ENCODE measurements around the gene APOL5.

APOL5 gene

GRCh38 chr22:35743326-35743860 is 25.7 kb downstream of the APOL5 start:
- no peak for DNase-seq

- DNase-seq: no peak
These were observed 28.6 kb downstream of the APOL5 start for GRCh38 chr22:35746248-35746647.

DNA sequence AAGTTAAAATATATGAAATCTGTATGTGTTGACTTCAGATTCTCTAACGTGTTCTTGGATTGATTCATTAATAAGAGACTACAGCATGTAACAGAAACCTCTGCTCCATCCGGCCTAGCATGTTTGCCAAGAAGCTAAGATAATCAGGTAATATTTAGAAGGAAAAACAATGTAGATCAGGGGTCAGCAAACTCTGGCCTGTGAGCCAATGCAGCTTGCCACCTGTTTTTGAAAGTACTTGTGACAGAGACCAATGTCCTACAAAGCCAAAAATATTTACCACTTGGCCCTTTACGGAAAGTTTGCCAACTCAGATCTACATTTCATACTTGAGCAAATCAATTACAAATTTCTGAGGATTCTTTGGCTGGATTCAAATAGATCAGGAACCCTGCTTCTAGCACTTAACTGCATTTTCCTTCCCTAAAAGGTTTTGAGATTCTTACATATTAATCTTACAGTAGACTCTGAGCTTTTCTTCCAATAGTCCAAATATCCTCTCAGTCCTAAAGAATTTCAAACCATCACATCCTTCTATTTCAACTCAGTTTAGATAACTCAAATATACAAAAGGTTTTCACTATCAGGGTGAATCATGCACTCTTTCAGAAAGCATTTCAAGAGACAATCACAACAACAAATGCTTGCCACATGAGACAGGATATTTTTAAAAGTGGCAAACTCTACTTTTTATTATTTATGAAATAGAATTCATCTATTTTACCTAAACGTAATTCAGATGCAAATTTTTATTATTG is 29.5 kb downstream of the APOL5 start:
- no peak for DNase-seq

- DNase-seq: no peak
These were observed 32.1 kb downstream of the APOL5 start for GRCh38 chr22:35749808-35750207.

GRCh38 chr22:35752006-35752862 is 34.6 kb downstream of the APOL5 start:
- DNase-seq: no peak

GRCh38 chr22:35752863-35753189 is 35.2 kb downstream of the APOL5 start:
- no peak for DNase-seq

DNA sequence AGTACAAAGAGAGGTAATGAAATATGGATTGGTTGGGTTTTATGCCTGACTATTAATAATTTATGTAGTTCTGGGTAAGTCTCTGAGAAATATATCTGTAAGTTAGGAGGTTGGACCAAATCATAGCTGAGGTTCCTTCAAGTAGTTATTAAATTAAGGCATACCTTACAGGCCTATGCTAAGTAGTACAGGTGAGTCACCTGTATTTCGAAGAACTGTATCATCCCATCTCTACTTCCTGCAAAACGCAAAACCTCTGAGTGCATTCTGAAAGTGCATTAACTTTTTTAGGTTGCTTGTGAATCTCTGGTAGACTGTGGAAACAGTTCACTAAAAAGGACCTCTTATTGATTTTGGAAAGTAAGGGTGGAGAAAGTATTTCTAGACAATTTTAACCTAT is 37.1 kb downstream of the APOL5 start:
- no peak for DNase-seq

GRCh38 chr22:35756722-35757121 is 39.0 kb downstream of the APOL5 start:
- DNase-seq: no peak

- no peak for DNase-seq
These were observed 40.7 kb downstream of the APOL5 start for GRCh38 chr22:35758394-35758793.

DNA sequence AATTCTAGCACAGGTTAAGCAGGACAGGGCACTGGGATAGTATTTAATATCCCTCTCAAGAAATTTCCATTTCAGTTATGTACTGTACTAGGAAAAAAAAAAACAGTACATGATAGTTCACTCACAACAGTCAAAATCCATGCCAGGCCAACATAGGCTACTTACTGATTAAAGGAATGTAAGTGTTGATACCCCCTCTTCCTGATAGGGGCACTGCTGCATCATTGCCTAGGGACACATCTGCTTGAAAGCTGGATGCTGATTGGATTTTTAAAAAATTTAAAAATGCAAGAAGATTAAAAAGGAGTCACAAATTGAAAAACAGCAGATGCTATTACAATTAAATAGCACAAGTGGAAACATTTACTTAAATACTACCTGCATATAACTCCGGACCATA is 43.4 kb downstream of the APOL5 start:
- DNase-seq: no peak

DNA sequence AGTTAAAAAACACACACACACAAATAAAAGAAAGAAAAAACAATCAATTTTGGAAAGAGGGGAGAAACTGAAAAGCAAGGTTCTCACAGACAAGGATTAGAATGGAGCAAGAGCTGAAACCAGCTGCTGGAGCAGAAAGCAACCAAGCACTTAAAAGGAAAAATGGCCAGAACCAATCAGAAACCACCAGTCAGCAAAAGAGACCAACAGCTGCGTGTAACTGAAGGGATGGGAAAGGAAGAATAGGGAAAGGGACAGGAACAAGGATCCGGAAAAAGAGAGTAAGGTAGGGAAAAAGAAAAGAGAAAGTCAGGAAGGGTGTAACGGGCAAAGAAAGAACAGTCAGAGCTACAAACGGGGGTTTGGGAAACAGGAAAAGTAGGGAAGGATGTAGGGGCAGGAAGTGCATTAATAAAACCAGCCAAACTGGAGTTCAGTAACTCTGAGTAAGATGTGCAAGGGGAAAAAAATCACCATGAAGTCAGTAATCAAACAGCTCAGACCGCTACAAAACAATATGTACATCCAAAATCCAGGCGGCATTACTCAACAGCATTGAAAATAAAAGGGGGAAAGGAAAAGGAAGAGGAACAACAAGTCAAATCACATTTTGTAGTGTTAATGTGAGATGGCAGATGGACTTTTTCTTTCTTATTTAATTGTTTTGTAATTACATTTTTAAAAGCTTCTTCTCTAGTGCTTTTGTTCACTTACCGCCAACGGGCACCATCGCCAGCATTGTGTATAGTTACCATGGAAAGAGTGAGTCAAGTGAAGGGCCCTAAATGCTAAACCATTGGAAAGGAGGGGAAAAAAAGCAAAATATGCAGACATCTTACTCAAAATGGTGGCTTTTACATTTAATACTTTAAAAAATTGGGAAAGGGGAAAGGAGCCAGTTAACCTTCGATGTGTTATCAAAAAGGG is 49.2 kb downstream of the APOL5 start:
- no peak for DNase-seq

DNA sequence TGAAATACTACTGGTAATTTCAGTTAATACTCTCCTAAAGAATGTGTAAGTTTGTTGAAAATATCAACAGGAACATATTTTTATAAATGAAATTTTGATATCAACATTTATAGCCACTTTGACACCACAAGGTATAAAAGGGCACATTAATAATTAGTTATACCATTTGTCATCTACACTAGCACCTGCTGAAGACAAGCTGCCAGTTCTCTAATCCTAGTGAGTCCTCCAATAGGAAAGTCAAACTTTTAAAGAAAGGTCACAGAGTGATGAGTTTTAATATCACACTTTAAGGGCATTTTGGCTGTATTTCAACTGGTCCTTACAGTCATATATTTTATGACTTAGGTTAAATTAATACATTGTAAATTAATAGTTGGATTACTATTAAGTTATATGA is 52.3 kb downstream of the APOL5 start:
- no peak for DNase-seq

- no peak for DNase-seq
These were observed 57.7 kb downstream of the APOL5 start for GRCh38 chr22:35775339-35775738.

DNA sequence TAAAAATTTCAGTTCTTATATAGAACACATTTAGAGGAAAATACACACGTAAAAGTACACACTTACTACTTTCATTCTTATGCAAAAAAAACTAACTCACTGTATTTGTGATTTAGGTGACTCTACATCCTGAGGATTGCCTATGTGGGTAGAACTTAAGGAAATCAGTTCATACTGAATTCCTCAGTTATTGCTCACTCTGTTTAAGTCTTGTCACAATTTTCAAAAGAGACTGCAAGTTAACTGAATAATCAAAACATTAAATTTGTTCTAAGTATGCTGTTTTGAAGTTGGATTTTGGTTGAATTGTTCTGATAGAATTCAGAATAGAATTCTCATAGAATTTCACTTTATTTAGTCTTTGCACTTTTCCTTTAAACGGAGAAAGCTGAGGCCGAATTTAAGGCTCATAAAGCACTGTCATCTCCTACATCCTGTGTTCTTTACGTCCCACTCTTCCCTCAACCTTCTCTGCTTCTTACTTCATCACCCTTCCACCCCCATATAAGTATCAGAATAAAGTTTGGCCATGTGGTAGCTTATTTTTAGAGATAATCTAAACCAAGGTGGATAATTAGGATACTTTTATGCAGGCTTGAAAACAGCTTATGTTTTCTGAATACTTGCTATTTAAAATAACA is 59.8 kb downstream of the APOL5 start:
- DNase-seq: no peak
